GM21528 (cell line): ENCODE measurements around the gene DST.
"Not testable (repeated sequence)": the region's sequence is repeated elsewhere in the genome, so short reads cannot be mapped to it uniquely, and the experiment has no call there.

Source experiments
- ATAC-seq: cut with Tn5 transposase; IDR thresholded peaks from one replicate; pipeline ENCODE4 v1.9.1; 2021; ENCODE audit warnings: mild to moderate bottlenecking, moderate library complexity; ENCODE audit not compliant: unreplicated experiment, low FRiP score

The DST gene

GRCh38 chr6:56664029-56664428, 21.3 kb upstream of the DST start:
- ATAC-seq: no peak

GRCh38 chr6:56663344-56663743, 20.7 kb upstream of the DST start:
- ATAC-seq: no peak

- ATAC-seq: not testable (repeated sequence)
Measured at GRCh38 chr6:56661338-56661737, 18.6 kb upstream of the DST start.

GRCh38 chr6:56660381-56660730, 17.7 kb upstream of the DST start:
- ATAC-seq: peak; percentile 36

- ATAC-seq: peak; percentile 89
Measured at GRCh38 chr6:56659721-56660380, 17.2 kb upstream of the DST start.

GRCh38 chr6:56658326-56658725, 15.6 kb upstream of the DST start:
- no peak for ATAC-seq

- ATAC-seq: no peak
Measured at GRCh38 chr6:56657354-56657753, 14.7 kb upstream of the DST start.

GRCh38 chr6:56656466-56656865, 13.8 kb upstream of the DST start:
- no peak for ATAC-seq

GRCh38 chr6:56655996-56656395, 13.3 kb upstream of the DST start:
- no peak for ATAC-seq

- no peak for ATAC-seq
Measured at GRCh38 chr6:56655249-56655648, 12.6 kb upstream of the DST start.

GRCh38 chr6:56652994-56653393, 10.3 kb upstream of the DST start:
- ATAC-seq: no peak

- ATAC-seq: no peak
Measured at GRCh38 chr6:56652231-56652630, 9.5 kb upstream of the DST start.

GRCh38 chr6:56650191-56650590, 7.5 kb upstream of the DST start:
- ATAC-seq: no peak

GRCh38 chr6:56649782-56650181, 7.1 kb upstream of the DST start:
- no peak for ATAC-seq

- ATAC-seq: no peak
Measured at GRCh38 chr6:56649053-56649769, 6.5 kb upstream of the DST start.

GRCh38 chr6:56647172-56647762, 4.6 kb upstream of the DST start:
- ATAC-seq: no peak

- no peak for ATAC-seq
Measured at GRCh38 chr6:56644366-56644765, 1.7 kb upstream of the DST start.

GRCh38 chr6:56643379-56644089, 845 bp upstream of the DST start:
- ATAC-seq: no peak

GRCh38 chr6:56640374-56640773, 2.3 kb downstream of the DST start:
- ATAC-seq: no peak

GRCh38 chr6:56638760-56639159, 3.9 kb downstream of the DST start:
- ATAC-seq: no peak

- no peak for ATAC-seq
Measured at GRCh38 chr6:56637640-56638039, 5.0 kb downstream of the DST start.
